Measurements from ENCODE around the gene GLIPR1L2.
"Not testable (repeated sequence)": the region's sequence is repeated elsewhere in the genome, so short reads cannot be mapped to it uniquely, and the experiment has no call there.

The GLIPR1L2 gene

GRCh38 chr12:75443709-75444108 lies 52.8 kb downstream of the GLIPR1L2 start:
- Histone ChIP-seq H3K36me3 (ENCODE audit: low read length) (no peaks in the 10 kb centered on the region), H3K9me2 (replicated peaks; ENCODE audit: insufficient read depth, low read length) (no peaks in the 10 kb centered on the region), H3K79me2 (ENCODE audit: insufficient read depth, low read length) (no peaks in the 10 kb centered on the region), H3K4me3 (ENCODE audit: insufficient read depth, low read length, poor library complexity, severe bottlenecking) (no peak overlapping the region), H4K20me1 (ENCODE audit: low read depth, low read length) (no peaks in the 10 kb centered on the region), H3K9ac (ENCODE audit: low read length) (no peak overlapping the region), H3K4me2 (ENCODE audit: low read depth, low read length, poor library complexity, severe bottlenecking) (no peak overlapping the region), H3K9me3 (ENCODE audit: insufficient read depth, low read length) (no peaks in the 10 kb centered on the region), H2AFZ (ENCODE audit: low read depth, low read length, severe bottlenecking) (no peak overlapping the region), H3F3A (ENCODE audit: insufficient read depth) (no peaks in the 10 kb centered on the region), H3K27ac (ENCODE audit: low read depth, low read length) (no peak overlapping the region), H3K27me3 (ENCODE audit: low read length) (no peaks in the 10 kb centered on the region)
- no peak for TF ChIP-seq EZH2phosphoT487 (conservative IDR thresholded peaks at IDR 0.05; ENCODE audit: low read length)
- no peak for TF ChIP-seq CTCF (IDR thresholded peaks at IDR 0.05; ENCODE audit: insufficient read depth, low read length, poor library complexity, severe bottlenecking)

- H3K4me3 ChIP-seq (ENCODE audit: insufficient read depth, low read length, poor library complexity, severe bottlenecking), result no peak overlapping the region
- H3F3A ChIP-seq (ENCODE audit: insufficient read depth), result no peaks in the 10 kb centered on the region
- H2AFZ ChIP-seq (ENCODE audit: low read depth, low read length, severe bottlenecking), result no peak overlapping the region
- no peaks in the 10 kb centered on the region for H3K9me2 ChIP-seq (replicated peaks; ENCODE audit: insufficient read depth, low read length)
- H3K4me2 ChIP-seq (ENCODE audit: low read depth, low read length, poor library complexity, severe bottlenecking), result no peak overlapping the region
- no peak for TF ChIP-seq CTCF (IDR thresholded peaks at IDR 0.05; ENCODE audit: insufficient read depth, low read length, poor library complexity, severe bottlenecking)
- no peak for TF ChIP-seq EZH2phosphoT487 (conservative IDR thresholded peaks at IDR 0.05; ENCODE audit: low read length)
- no peaks in the 10 kb centered on the region for H3K79me2 ChIP-seq (ENCODE audit: insufficient read depth, low read length)
- no peaks in the 10 kb centered on the region for H3K27me3 ChIP-seq (ENCODE audit: low read length)
- H3K9ac ChIP-seq (ENCODE audit: low read length), result no peak overlapping the region
- H3K27ac ChIP-seq (ENCODE audit: low read depth, low read length), result no peak overlapping the region
- no peaks in the 10 kb centered on the region for H4K20me1 ChIP-seq (ENCODE audit: low read depth, low read length)
- H3K36me3 ChIP-seq (ENCODE audit: low read length), result no peaks in the 10 kb centered on the region
- no peaks in the 10 kb centered on the region for H3K9me3 ChIP-seq (ENCODE audit: insufficient read depth, low read length)
Measured at GRCh38 chr12:75444429-75445136, 53.7 kb downstream of the GLIPR1L2 start.

- H3K27me3 ChIP-seq (ENCODE audit: low read length); H3K9ac ChIP-seq (ENCODE audit: low read length); H3K36me3 ChIP-seq (ENCODE audit: low read length); H3K79me2 ChIP-seq (ENCODE audit: insufficient read depth, low read length); H3F3A ChIP-seq (ENCODE audit: insufficient read depth); H3K9me3 ChIP-seq (ENCODE audit: insufficient read depth, low read length); H3K4me3 ChIP-seq (ENCODE audit: insufficient read depth, low read length, poor library complexity, severe bottlenecking); H3K9me2 ChIP-seq (replicated peaks; ENCODE audit: insufficient read depth, low read length); H4K20me1 ChIP-seq (ENCODE audit: low read depth, low read length); H2AFZ ChIP-seq (ENCODE audit: low read depth, low read length, severe bottlenecking); H3K4me2 ChIP-seq (ENCODE audit: low read depth, low read length, poor library complexity, severe bottlenecking); H3K27ac ChIP-seq (ENCODE audit: low read depth, low read length): not testable (repeated sequence)
Measured at GRCh38 chr12:75445137-75445507, 54.2 kb downstream of the GLIPR1L2 start.

- Histone ChIP-seq H3K27ac (ENCODE audit: low read depth, low read length) (no peak overlapping the region), H4K20me1 (ENCODE audit: low read depth, low read length) (no peaks in the 10 kb centered on the region), H2AFZ (ENCODE audit: low read depth, low read length, severe bottlenecking) (no peak overlapping the region), H3K4me3 (ENCODE audit: insufficient read depth, low read length, poor library complexity, severe bottlenecking) (no peak overlapping the region), H3K36me3 (ENCODE audit: low read length) (no peaks in the 10 kb centered on the region), H3K9me2 (replicated peaks; ENCODE audit: insufficient read depth, low read length) (no peaks in the 10 kb centered on the region), H3K27me3 (ENCODE audit: low read length) (no peaks in the 10 kb centered on the region), H3K9ac (ENCODE audit: low read length) (no peak overlapping the region), H3K79me2 (ENCODE audit: insufficient read depth, low read length) (no peaks in the 10 kb centered on the region), H3K9me3 (ENCODE audit: insufficient read depth, low read length) (no peaks in the 10 kb centered on the region), H3K4me2 (ENCODE audit: low read depth, low read length, poor library complexity, severe bottlenecking) (no peak overlapping the region), H3F3A (ENCODE audit: insufficient read depth) (no peaks in the 10 kb centered on the region)
- TF ChIP-seq CTCF (IDR thresholded peaks at IDR 0.05; ENCODE audit: insufficient read depth, low read length, poor library complexity, severe bottlenecking), result no peak
- no peak for TF ChIP-seq EZH2phosphoT487 (conservative IDR thresholded peaks at IDR 0.05; ENCODE audit: low read length)
Measured at GRCh38 chr12:75446857-75447256, 56.0 kb downstream of the GLIPR1L2 start.
